Thyroid gland (tissue), 4 donors: ENCODE results near the gene DNAH8. TPM values are rescaled to one million over a fixed set of nuclear protein-coding genes. Genes with fewer than 3 reads are reported as not detected.
A peak's percentile ranks its signal among the peaks of the same experiment; 100 is the strongest.
"Not testable (repeated sequence)": the region's sequence is repeated elsewhere in the genome, so short reads cannot be mapped to it uniquely, and the experiment has no call there.

Experiments used
- DNase-seq, 2 donors: peaks; one replicate each; pipeline ENCODE4 v3.0.0-alpha.2; 2019
- H3K27ac ChIP-seq, 3 donors: fragments of 200-600 bp; sonication (generic); 1 replicate in 2 of 3; 2 replicates in 1 of 3; pipeline ENCODE4 v1.5.1; 2016 to 2019; ENCODE audit warnings: mild to moderate bottlenecking in 1 of 3, moderate library complexity in 1 of 3
- H3K27me3 ChIP-seq: fragments of 200-600 bp; sonication (generic); one replicate; pipeline ENCODE4 v1.5.1; 2019
- H3K36me3 ChIP-seq, 2 donors: fragments of 200-600 bp; sonication (generic); one replicate each; pipeline ENCODE4 v1.5.1; 2016 to 2019
- H3K4me1 ChIP-seq, 2 donors: fragments of 200-600 bp; sonication (generic); one replicate each; pipeline ENCODE4 v1.5.1; 2017 to 2019
- H3K4me3 ChIP-seq, 3 donors: fragments of 200-600 bp; sonication (generic); replicated peaks in 1 of 3; 1 replicate in 2 of 3; 2 replicates in 1 of 3; pipeline ENCODE4 v1.5.1; 2016; ENCODE audit warnings: mild to moderate bottlenecking in 1 of 3
- H3K9me3 ChIP-seq: fragments of 200-600 bp; sonication (generic); one replicate; pipeline ENCODE4 v1.5.1; 2017
- POLR2A ChIP-seq, 2 donors: fragments of 450-650 bp; IDR thresholded peaks; one replicate each; pipeline ENCODE4 v1.6.1; 2017; ENCODE audit warnings: antibody characterized with exemption in 2 of 2, mild to moderate bottlenecking in 2 of 2, moderate library complexity in 1 of 2
- WGBS, 2 donors: methylation state at CpG; one replicate each; pipeline ENCODE4 v1.1.5; 2017; 5-methylcytosine and 5-hydroxymethylcytosine counted together
- intact Hi-C: fragments of 100-400 bp; cut with DNase I; formaldehyde crosslinking; loops from one replicate; pipeline ENCODE4 v1.15.1; 2023
- total RNA-seq, 4 donors: library from RNA; depleted of rRNA; stranded (reverse); fragments of >200 nt; gene quantifications; one replicate each; pipeline ENCODE4 v1.2.3, GENCODE V29; 2016
- TF ChIP-seq, protein P1 (sequence below), 6 experiments: fragments of 200-600 bp in 3 of 6; fragments of 450-650 bp in 3 of 6; sonication (generic) in 3 of 6; IDR thresholded peaks; one replicate each; pipeline ENCODE4 v1.5.1; 2016 to 2019; ENCODE audit warnings: antibody characterized with exemption in 6 of 6, mild to moderate bottlenecking in 2 of 6, inconsistent platforms in 1 of 6, moderate library complexity in 1 of 6

The DNAH8 gene
- total RNA-seq, 4 donors from 2014 or later = 0.04 to 4.8 (median 0.12) TPM

DNA sequence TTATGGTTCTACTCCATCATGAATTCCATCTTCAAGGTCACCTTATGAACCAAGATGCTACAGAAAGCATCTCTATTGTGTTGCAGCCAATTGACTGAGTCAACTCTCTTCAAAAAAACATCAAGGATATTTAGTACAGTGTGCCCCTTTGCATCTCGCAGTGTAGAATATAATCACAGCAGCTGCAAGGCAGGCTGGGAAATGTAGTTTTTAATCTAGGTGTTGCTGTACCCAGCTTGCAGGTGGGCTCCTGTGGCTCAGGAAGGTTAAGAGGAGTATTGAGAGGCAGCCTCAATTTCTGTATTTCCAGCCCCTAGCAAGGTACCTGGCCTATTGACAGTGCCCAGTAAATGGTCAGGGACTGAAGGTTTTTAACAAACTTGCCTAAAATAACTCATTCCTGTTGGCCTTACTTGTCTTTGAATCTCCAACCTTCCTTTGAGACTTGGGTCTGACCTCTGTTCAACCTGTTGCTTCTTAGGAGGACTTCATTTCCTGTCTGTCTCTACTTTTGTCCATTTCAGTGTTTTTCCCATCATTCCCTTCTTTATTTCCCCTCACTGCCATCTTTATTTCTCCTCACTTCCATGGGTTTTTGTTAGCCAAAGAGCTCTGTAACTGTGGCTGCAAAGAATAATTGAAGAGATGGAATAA is 150.5 kb downstream of the DNAH8 start:
- no peaks in the 10 kb centered on the region for H3K4me1 ChIP-seq
- H3K36me3 ChIP-seq = no peaks in the 10 kb centered on the region
- DNase-seq = no peak
- TF ChIP-seq POLR2A (IDR thresholded peaks at IDR 0.05) = no peak
- TF ChIP-seq, protein P1, sequence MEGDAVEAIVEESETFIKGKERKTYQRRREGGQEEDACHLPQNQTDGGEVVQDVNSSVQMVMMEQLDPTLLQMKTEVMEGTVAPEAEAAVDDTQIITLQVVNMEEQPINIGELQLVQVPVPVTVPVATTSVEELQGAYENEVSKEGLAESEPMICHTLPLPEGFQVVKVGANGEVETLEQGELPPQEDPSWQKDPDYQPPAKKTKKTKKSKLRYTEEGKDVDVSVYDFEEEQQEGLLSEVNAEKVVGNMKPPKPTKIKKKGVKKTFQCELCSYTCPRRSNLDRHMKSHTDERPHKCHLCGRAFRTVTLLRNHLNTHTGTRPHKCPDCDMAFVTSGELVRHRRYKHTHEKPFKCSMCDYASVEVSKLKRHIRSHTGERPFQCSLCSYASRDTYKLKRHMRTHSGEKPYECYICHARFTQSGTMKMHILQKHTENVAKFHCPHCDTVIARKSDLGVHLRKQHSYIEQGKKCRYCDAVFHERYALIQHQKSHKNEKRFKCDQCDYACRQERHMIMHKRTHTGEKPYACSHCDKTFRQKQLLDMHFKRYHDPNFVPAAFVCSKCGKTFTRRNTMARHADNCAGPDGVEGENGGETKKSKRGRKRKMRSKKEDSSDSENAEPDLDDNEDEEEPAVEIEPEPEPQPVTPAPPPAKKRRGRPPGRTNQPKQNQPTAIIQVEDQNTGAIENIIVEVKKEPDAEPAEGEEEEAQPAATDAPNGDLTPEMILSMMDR (IDR thresholded peaks at IDR 0.05) = no peak
- WGBS, 2 donors = 69 to 79% methylated on average over 1 of the region's 1 CpG
- no peak overlapping the region for H3K4me3 ChIP-seq
- H3K27me3 ChIP-seq = no peaks in the 10 kb centered on the region
- no peaks in the 10 kb centered on the region for H3K9me3 ChIP-seq
- H3K27ac ChIP-seq = no peak overlapping the region
- intact Hi-C loops = no loop called here

DNA sequence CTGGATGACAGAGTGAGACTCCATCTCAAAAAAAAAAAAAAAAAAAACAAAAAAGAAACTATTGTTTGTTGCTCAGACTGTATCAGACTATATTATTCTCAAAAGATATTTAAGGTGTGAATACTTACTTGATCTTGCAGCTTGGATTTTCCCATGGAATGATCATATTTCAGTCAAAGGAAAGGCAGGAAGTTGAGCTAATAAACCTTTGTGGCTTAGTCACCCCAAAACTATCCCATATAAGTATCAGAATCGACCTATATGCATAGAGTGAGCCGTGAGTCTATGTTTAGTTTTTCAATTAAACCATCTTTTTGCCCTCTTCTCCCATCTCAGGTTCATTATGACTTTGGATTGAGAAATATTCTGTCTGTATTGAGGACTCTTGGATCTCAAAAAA is 152.6 kb downstream of the DNAH8 start:
- intact Hi-C loops = no loop called here
- H3K36me3 ChIP-seq = no peaks in the 10 kb centered on the region
- H3K27me3 ChIP-seq = no peaks in the 10 kb centered on the region
- H3K4me1 ChIP-seq = no peaks in the 10 kb centered on the region
- 77 to 87% methylated on average over 2 of the region's 2 CpGs for WGBS, 2 donors
- H3K27ac ChIP-seq = no peak overlapping the region
- H3K9me3 ChIP-seq = no peaks in the 10 kb centered on the region
- DNase-seq = no peak
- no peak for TF ChIP-seq POLR2A (IDR thresholded peaks at IDR 0.05)
- TF ChIP-seq, protein P1 (IDR thresholded peaks at IDR 0.05) = no peak
- no peak overlapping the region for H3K4me3 ChIP-seq

DNA sequence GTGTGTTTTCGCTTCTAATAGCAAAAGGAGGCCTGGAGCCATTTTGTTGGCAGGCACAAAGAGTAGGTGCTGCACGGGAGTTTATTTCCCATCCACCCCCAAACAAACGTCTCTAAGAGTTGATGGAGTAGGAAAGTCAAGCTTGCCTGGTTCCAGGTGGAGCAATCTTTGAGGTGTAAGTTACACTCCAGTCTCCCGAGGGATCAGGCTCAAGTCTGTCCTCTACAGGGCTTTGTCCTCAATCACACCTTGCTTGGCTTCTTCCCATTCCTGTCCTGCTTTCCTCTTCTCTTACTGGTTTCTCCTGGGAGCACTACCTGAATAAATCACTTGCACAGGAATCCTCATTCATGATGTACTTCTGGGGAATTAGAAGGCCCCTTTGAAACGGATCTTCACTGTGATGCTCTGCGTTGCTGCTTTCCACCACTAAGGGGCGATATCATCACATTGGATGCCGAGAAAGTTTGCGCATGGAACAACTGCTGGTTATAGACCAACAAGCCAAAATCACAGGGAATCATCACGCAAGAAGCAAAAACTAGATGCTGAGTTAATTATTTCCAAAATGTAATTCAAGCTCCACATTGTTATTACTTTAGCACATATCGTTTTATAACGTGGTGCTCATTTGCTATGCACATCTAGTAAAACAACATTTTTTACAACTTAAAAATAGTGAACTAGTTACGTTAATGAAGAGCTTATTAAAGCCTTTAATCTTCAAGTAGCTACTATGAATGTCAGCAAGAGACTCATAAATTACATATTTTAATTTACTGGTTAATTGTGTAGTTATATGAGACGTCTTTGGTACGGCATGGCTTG is 156.8 kb downstream of the DNAH8 start:
- Histone ChIP-seq H3K9me3 (no peaks in the 10 kb centered on the region), H3K27me3 (no peaks in the 10 kb centered on the region), H3K27ac (no peak overlapping the region), H3K36me3 (no peaks in the 10 kb centered on the region), H3K4me1 (no peaks in the 10 kb centered on the region), H3K4me3 (no peak overlapping the region)
- 35 to 39% methylated on average over 15 of the region's 15 CpGs for WGBS, 2 donors
- intact Hi-C loops = loop anchor here (5.0 to 10.0 kb wide), 2 partner anchors 293 to 435 kb away; no protein-coding TSS in a partner anchor
- TF ChIP-seq, protein P1 (IDR thresholded peaks at IDR 0.05) = peak; percentile 53 to 88 (median 73)
- no peak for TF ChIP-seq POLR2A (IDR thresholded peaks at IDR 0.05)
- DNase-seq = peak; percentile 36 to 55

DNA sequence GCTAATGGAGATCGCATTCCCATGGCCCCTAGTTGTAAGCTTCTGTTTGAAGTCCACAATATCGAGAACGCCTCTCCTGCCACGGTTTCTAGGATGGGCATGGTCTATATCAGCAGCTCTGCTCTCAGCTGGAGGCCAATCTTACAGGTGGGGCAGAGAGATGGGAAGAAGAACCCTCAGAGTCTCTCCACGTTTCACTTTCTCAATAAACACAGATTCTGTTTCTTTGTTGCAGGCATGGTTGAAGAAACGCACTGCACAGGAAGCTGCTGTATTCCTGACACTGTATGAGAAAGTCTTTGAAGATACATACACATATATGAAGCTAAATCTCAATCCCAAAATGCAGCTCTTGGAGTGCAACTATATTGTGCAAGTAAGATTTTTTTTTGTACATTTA is 157.9 kb downstream of the DNAH8 start:
- TF ChIP-seq POLR2A (IDR thresholded peaks at IDR 0.05) = no peak
- TF ChIP-seq, protein P1 (IDR thresholded peaks at IDR 0.05) = no peak
- Histone ChIP-seq H3K4me3 (no peak overlapping the region), H3K27ac (no peak overlapping the region), H3K9me3 (no peaks in the 10 kb centered on the region), H3K36me3 (no peaks in the 10 kb centered on the region), H3K4me1 (no peaks in the 10 kb centered on the region), H3K27me3 (no peaks in the 10 kb centered on the region)
- intact Hi-C loops = loop anchor here (5.0 to 10.0 kb wide), 2 partner anchors 292 to 434 kb away; no protein-coding TSS in a partner anchor
- DNase-seq = no peak
- WGBS, 2 donors = 74 to 79% methylated on average over 6 of the region's 6 CpGs

DNA sequence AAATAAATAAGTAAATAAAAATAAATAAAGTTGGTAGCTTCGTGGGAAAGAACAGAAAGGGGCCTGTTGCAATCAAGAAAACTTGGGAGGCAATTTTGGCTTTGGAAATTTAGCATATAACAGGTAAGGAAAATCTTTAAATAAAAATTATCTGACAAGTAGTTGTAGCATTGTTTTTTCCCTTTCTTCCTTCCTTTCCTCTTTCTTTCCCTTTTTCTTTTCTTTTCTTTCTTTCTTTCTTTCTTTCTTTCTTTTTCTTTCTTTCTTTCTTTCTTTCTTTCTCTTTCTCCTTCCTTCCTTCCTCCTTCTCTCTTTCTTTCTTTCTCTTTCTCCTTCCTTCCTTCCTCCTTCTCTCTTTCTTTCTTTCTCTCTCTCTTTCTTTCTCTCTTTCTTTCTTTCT is 158.7 kb downstream of the DNAH8 start:
- not testable (repeated sequence) for H3K36me3 ChIP-seq, H3K4me1 ChIP-seq, H3K27ac ChIP-seq, H3K9me3 ChIP-seq, H3K4me3 ChIP-seq, DNase-seq, H3K27me3 ChIP-seq
- WGBS, 2 donors = 77 to 91% methylated on average over 1 of the region's 1 CpG
- intact Hi-C loops = loop anchor here (5.0 to 10.0 kb wide), 2 partner anchors 291 to 433 kb away; no protein-coding TSS in a partner anchor
